K562 (cell line): ENCODE data around the gene FATE1. TPM values are rescaled to one million over a fixed set of nuclear protein-coding genes. Genes with fewer than 3 reads are reported as not detected.

ENCODE experiments used
- ATAC-seq: fragments of 200-7000 bp; cut with Tn5 transposase; 3 replicates; pipeline ENCODE4 v1.9.1; 2020; ENCODE audit warnings: moderate library complexity
- BruUV-seq: library from RNA; stranded (reverse); fragments of 400-500 nt; replicated peaks from 2 replicates; lab custom pipeline; 2021; lab: Mats Ljungman, UMichigan
- CTCF ChIA-PET: fragments of 300-600 bp; formaldehyde crosslinking; extraction: SDS; loops from one replicate; lab custom pipeline; 2021; ENCODE audit warnings: low intra/inter-chr PET ratio; lab: Yijun Ruan, JAX
- POLR2A ChIA-PET: fragments of 300-600, 350-650 bp; sonication (Branson Sonifier 250); formaldehyde crosslinking; extraction: SDS; loops from one replicate; lab custom pipeline; 2021; ENCODE audit warnings: antibody characterized with exemption, inconsistent platforms; lab: Yijun Ruan, JAX
- DNase-seq, 4 experiments: peaks; one replicate each; pipeline versions ENCODE4 v3.0.0 to v3.0.0-alpha.2; 2011 to 2018; ENCODE audit warnings: low spot score in 3 of 4, mixed read lengths in 3 of 4; ENCODE audit errors: extremely low read depth in 1 of 4
- FAIRE-seq: peaks from 2 replicates; lab custom pipeline; 2011; peaks lifted over from hg19 to GRCh38; lab: Jason Lieb, UNC
- H2AFZ ChIP-seq: 2 replicates; pipeline ENCODE4 v1.6.0; 2011; ENCODE audit warnings: low read depth, low read length, control low read depth, inconsistent platforms
- H3K27ac ChIP-seq: fragments of 200-600 bp; 3 replicates; pipeline ENCODE4 v1.8.0; 2011; ENCODE audit warnings: low read depth, mild to moderate bottlenecking, control low read depth, inconsistent platforms, low read length, moderate library complexity, mixed read lengths; ENCODE audit errors: extremely low read depth
- H3K27me3 ChIP-seq, 2 experiments: fragments of 300-600 bp in 1 of 2; 2 replicates in 1 of 2; 3 replicates in 1 of 2; pipeline versions ENCODE4 v1.6.0 to v1.8.0; 2011; ENCODE audit warnings: inconsistent platforms in 2 of 2, low read length in 2 of 2, mild to moderate bottlenecking in 1 of 2, mixed read lengths in 1 of 2, moderate library complexity in 1 of 2; ENCODE audit not compliant: control insufficient read depth in 2 of 2, insufficient read depth in 2 of 2
- H3K36me3 ChIP-seq: fragments of 300-600 bp; 3 replicates; pipeline ENCODE4 v1.8.0; 2011; ENCODE audit warnings: mild to moderate bottlenecking, low read length, inconsistent platforms; ENCODE audit not compliant: control insufficient read depth, insufficient read depth
- H3K4me1 ChIP-seq, 2 experiments: fragments of 200-600 bp in 1 of 2; replicated peaks in 1 of 2; 2 replicates in 1 of 2; 3 replicates in 1 of 2; pipeline versions ENCODE4 v1.5.1 to v1.8.0; 2011; ENCODE audit warnings: inconsistent platforms in 2 of 2, low read length in 2 of 2, mild to moderate bottlenecking in 1 of 2, mixed read lengths in 1 of 2, moderate library complexity in 1 of 2; ENCODE audit not compliant: control insufficient read depth in 2 of 2, insufficient read depth in 2 of 2
- H3K4me2 ChIP-seq: 2 replicates; pipeline ENCODE4 v1.6.1; 2011; ENCODE audit warnings: low read length, control low read depth, inconsistent platforms, mixed read lengths; ENCODE audit not compliant: insufficient read depth
- H3K4me3 ChIP-seq: fragments of 200-600 bp; sonication (generic), shearing (Covaris generic); 2 replicates; pipeline ENCODE4 v1.5.1; 2016; ENCODE audit warnings: control low read depth, inconsistent platforms
- H3K79me2 ChIP-seq: fragments of 200-600 bp; 3 replicates; pipeline ENCODE4 v1.8.0; 2011; ENCODE audit warnings: low read length, inconsistent platforms; ENCODE audit not compliant: control insufficient read depth, insufficient read depth
- H3K9ac ChIP-seq, 2 experiments: 2 replicates each; pipeline versions ENCODE4 v1.6.0 to v1.6.1; 2011; ENCODE audit warnings: low read depth in 2 of 2, low read length in 2 of 2, control low read depth in 1 of 2, inconsistent platforms in 1 of 2, mild to moderate bottlenecking in 1 of 2, mixed read lengths in 1 of 2; ENCODE audit not compliant: insufficient read depth in 1 of 2
- H3K9me1 ChIP-seq: one replicate; pipeline ENCODE4 v1.6.0; 2011; ENCODE audit warnings: inconsistent platforms, mild to moderate bottlenecking, low read length, moderate library complexity; ENCODE audit not compliant: control insufficient read depth, insufficient read depth
- H3K9me3 ChIP-seq: replicated peaks from 2 replicates; pipeline ENCODE4 v1.5.1; 2011; ENCODE audit warnings: low read depth, low read length, inconsistent platforms; ENCODE audit not compliant: control insufficient read depth, insufficient read depth
- H4K20me1 ChIP-seq: replicated peaks from 2 replicates; pipeline ENCODE4 v1.6.1; 2011; ENCODE audit warnings: low read length, inconsistent platforms, mixed read lengths; ENCODE audit not compliant: control insufficient read depth, insufficient read depth
- CCNT2 ChIP-seq: IDR thresholded peaks from 2 replicates; pipeline ENCODE4 v1.6.1; 2011; ENCODE audit warnings: borderline replicate concordance, low read depth, mild to moderate bottlenecking, moderate library complexity, mixed read lengths, low read length; ENCODE audit not compliant: insufficient read length; ENCODE audit errors: extremely low read depth
- CXXC5 ChIP-seq: fragments of 250-450 bp; sonication (Bioruptor Pico); IDR thresholded peaks from 2 replicates; pipeline ENCODE4 v1.8.0; 2022; ENCODE audit warnings: inconsistent platforms, mild to moderate bottlenecking, moderate library complexity
- KAT2B ChIP-seq: IDR thresholded peaks from one replicate; pipeline ENCODE4 v1.6.1; 2012; ENCODE audit warnings: low read depth, mild to moderate bottlenecking, control low read depth, inconsistent platforms, low read length, moderate library complexity
- KDM2B ChIP-seq: fragments of 250-450 bp; sonication (Bioruptor Pico); IDR thresholded peaks from 2 replicates; pipeline ENCODE4 v1.8.0; 2021; ENCODE audit warnings: mild to moderate bottlenecking, moderate library complexity
- POLR2G ChIP-seq: fragments of 200-400 bp; formaldehyde crosslinking; IDR thresholded peaks from 2 replicates; pipeline ENCODE4 v1.6.1; 2017; ENCODE audit warnings: low read depth, mild to moderate bottlenecking, antibody characterized with exemption, low read length, moderate library complexity
- PYGO2 ChIP-seq: fragments of 450-650 bp; IDR thresholded peaks from 2 replicates; pipeline ENCODE4 v1.6.1; 2016; ENCODE audit warnings: mild to moderate bottlenecking, missing genetic modification characterization, moderate library complexity, missing compliant biosample characterization
- RBM39 ChIP-seq: fragments of 200-400 bp; formaldehyde crosslinking; optimal IDR thresholded peaks from 2 replicates; pipeline ENCODE3; 2018; ENCODE audit warnings: low read depth, low read length
- SIN3B ChIP-seq: fragments of 450-650 bp; IDR thresholded peaks from 2 replicates; pipeline ENCODE4 v1.6.1; 2017; ENCODE audit warnings: low read depth, mild to moderate bottlenecking, moderate library complexity
- SMAD2 ChIP-seq: fragments of 150-350 bp; IDR thresholded peaks from 2 replicates; pipeline ENCODE4 v1.6.1; 2014; ENCODE audit warnings: low read depth, mild to moderate bottlenecking, low read length
- SMARCE1 ChIP-seq: fragments of 450-650 bp; IDR thresholded peaks from 2 replicates; pipeline ENCODE4 v1.7.1; 2016; ENCODE audit warnings: mild to moderate bottlenecking
- SP2 ChIP-seq: IDR thresholded peaks from 2 replicates; pipeline ENCODE4 v1.6.1; 2011; ENCODE audit warnings: mild to moderate bottlenecking, low read depth, low read length, moderate library complexity; ENCODE audit not compliant: poor library complexity, severe bottlenecking; ENCODE audit errors: extremely low read depth
- STAT5A ChIP-seq: IDR thresholded peaks from 2 replicates; pipeline ENCODE4 v1.6.1; 2012; ENCODE audit warnings: low read length, inconsistent platforms, borderline replicate concordance
- TCF7 ChIP-seq: sonication (generic); IDR thresholded peaks from 2 replicates; pipeline ENCODE4 v1.6.1; 2016; ENCODE audit warnings: antibody characterized with exemption, borderline replicate concordance
- ZKSCAN1 ChIP-seq: fragments of 150-350 bp; IDR thresholded peaks from 2 replicates; pipeline ENCODE4 v1.6.1; 2016; ENCODE audit warnings: low read depth, low read length
- ZNF79 ChIP-seq: fragments of 250-450 bp; sonication (Bioruptor Pico); IDR thresholded peaks from 2 replicates; pipeline ENCODE4 v1.4.0; 2020; ENCODE audit warnings: low read depth, mild to moderate bottlenecking, moderate library complexity
- whole genome bisulfite sequencing: fragments of 100-300 bp; shearing (Covaris generic); methylation state at CpG from one replicate; pipeline ENCODE4 v1.1.6; 2016; ENCODE audit warnings: low coverage, mixed read lengths; ENCODE audit not compliant: insufficient coverage; ENCODE audit errors: missing lambda C conversion rate; 5-methylcytosine and 5-hydroxymethylcytosine counted together
- in situ Hi-C: fragments of 300-500 bp; cut with MboI; formaldehyde crosslinking; loops from 4 replicates; pipeline ENCODE4 v1.15.0; 2018; ENCODE audit warnings: inconsistent platforms, mixed read lengths
- intact Hi-C: fragments of 100-400 bp; cut with micrococcal nuclease; formaldehyde crosslinking; loops from 2 replicates; pipeline ENCODE4 v1.14.2; 2022
- polyA plus RNA-seq, 8 experiments: library from polyadenylated mRNA; depleted of rRNA in 4 of 8; stranded (reverse) in 5 of 8; unstranded in 3 of 8; fragments of >200 nt; fragmentation: Nextera tagmentation in 2 of 8; fragmentation: Illumina TruSeq in 1 of 8; extraction: Ambion mirVana in 2 of 8; extraction: Trizol in 1 of 8; gene quantifications; 2 replicates each; pipeline versions ENCODE4 v1.2.1 to v1.2.3, GENCODE V29; 2011 to 2014; ENCODE audit warnings: inconsistent platforms in 1 of 8, missing spikeins in 1 of 8
- total RNA-seq, 7 experiments: library from RNA; depleted of rRNA in 6 of 7; stranded (reverse); fragments of >200 nt in 6 of 7; fragmentation: Illumina TruSeq in 2 of 7; extraction: Trizol in 2 of 7; gene quantifications; 2 replicates each; pipeline versions ENCODE4 v1.2.1 to v1.2.3, GENCODE V29; 2011 to 2021; ENCODE audit warnings: low replicate concordance in 1 of 7
- TF ChIP-seq, protein P1 (sequence below), 2 experiments: fragments of 450-650 bp; IDR thresholded peaks; 2 replicates each; pipeline ENCODE4 v1.6.1; 2018; ENCODE audit warnings: mild to moderate bottlenecking in 2 of 2, low read depth in 1 of 2; ENCODE audit not compliant: partially characterized antibody in 2 of 2
- TF ChIP-seq, protein P2 (sequence below): sonication (generic); formaldehyde crosslinking; IDR thresholded peaks from 2 replicates; pipeline ENCODE4 v1.8.0; 2022; ENCODE audit warnings: missing genetic modification reagents, mild to moderate bottlenecking, borderline replicate concordance

FATE1 gene
- total and polyA plus RNA-seq, 9 of the 15 experiments (the other 6 are each of a cell fraction or from before 2014, with no cell fraction given): not detected

DNA sequence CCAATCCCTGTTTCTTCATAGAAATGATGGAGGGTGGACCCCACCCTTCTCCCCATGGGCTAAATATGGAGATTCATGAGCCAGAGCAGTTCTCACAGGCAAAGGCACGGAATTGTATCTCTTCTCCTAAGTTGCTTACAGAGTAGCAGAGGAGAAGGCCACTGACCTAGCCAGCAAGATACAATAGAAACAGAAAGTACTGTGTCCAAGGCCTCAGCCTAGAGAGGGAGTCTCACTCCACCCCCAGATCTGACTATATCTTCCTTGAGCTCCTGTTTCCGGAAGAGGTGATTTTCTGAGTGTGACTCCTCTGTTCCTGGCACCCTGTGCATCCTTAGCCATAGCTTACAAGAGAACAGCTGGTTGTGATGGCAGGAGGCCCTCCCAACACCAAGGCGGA lies at the start of gene FATE1 (continued):
- TF ChIP-seq ZKSCAN1: no peak

DNA sequence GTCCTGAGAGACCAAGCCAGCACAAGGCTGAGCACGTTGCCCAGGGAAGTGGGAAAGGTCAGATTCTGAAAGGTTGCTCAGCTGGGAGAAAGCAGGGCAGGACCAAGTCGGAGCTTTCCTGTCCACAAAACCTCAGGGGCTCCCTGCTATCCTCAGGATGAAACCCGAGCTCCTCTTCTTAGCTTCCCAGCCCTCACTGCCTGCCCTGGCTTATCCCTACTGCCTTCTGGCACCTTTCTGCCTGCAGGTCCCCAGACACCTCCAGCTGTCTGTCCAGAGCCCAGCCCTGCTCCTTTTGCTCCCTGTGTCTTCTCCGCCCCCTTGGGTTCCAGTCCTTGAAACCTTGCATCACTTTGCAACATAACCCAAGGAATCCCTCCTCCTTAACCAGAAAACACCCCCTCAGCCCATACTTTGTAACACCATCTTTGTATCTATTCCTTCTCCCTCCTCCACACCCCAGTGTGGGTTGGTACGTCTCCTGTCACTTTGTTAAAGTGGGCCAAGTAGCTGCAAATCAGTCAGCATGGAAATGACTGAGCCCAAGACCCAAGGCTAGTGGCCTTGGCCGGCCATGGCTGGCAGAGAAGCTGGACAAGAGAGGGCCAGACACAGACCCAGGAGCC lies 40.6 kb upstream of the FATE1 start:
- Histone ChIP-seq H3K9ac (no peak overlapping the region), H3K4me2 (no peak overlapping the region), H3K4me1 (peaks cover 0 to 5% of the 10 kb centered on the region in 2 experiments; a peak in 3 of 5 replicates), H3K4me3 (no peak overlapping the region), H3K9me1 (peaks cover under 1% of the 10 kb centered on the region), H3K79me2 (no peaks in the 10 kb centered on the region), H3K27me3 (peaks cover 0 to 26% of the 10 kb centered on the region in 2 experiments; a peak in 2 of 5 replicates), H3K27ac (no peak overlapping the region), H4K20me1 (no peaks in the 10 kb centered on the region; the same call in 1 of the 2 replicates), H3K36me3 (no peaks in the 10 kb centered on the region), H2AFZ (no peak overlapping the region), H3K9me3 (no peaks in the 10 kb centered on the region)
- ATAC-seq (no peak), DNase-seq (no peak), FAIRE-seq (no peak)
- BruUV-seq: no TSS peak
- WGBS: 6% methylated on average over 5 of the region's 6 CpGs
- in situ Hi-C loops (loop anchor here (25.0 kb wide), 1 partner anchor 913 kb away; no protein-coding TSS in a partner anchor), intact Hi-C loops (no loop called here)
- ChIA-PET POLR2A (no interaction called here), CTCF (no interaction called here)
- TF ChIP-seq ZNF79: no peak
- no peak for TF ChIP-seq SMAD2
- TF ChIP-seq CCNT2: no peak
- TF ChIP-seq SMARCE1: no peak
- no peak for TF ChIP-seq KDM2B (CRISPR knock-in tag)
- TF ChIP-seq CXXC5: no peak
- no peak for TF ChIP-seq SIN3B
- TF ChIP-seq KAT2B: no peak
- no peak for TF ChIP-seq RBM39
- no peak for TF ChIP-seq PYGO2 (tag)
- TF ChIP-seq SP2: no peak
- TF ChIP-seq STAT5A: no peak
- no peak for TF ChIP-seq TCF7
- TF ChIP-seq POLR2G: no peak
- TF ChIP-seq, protein P1, sequence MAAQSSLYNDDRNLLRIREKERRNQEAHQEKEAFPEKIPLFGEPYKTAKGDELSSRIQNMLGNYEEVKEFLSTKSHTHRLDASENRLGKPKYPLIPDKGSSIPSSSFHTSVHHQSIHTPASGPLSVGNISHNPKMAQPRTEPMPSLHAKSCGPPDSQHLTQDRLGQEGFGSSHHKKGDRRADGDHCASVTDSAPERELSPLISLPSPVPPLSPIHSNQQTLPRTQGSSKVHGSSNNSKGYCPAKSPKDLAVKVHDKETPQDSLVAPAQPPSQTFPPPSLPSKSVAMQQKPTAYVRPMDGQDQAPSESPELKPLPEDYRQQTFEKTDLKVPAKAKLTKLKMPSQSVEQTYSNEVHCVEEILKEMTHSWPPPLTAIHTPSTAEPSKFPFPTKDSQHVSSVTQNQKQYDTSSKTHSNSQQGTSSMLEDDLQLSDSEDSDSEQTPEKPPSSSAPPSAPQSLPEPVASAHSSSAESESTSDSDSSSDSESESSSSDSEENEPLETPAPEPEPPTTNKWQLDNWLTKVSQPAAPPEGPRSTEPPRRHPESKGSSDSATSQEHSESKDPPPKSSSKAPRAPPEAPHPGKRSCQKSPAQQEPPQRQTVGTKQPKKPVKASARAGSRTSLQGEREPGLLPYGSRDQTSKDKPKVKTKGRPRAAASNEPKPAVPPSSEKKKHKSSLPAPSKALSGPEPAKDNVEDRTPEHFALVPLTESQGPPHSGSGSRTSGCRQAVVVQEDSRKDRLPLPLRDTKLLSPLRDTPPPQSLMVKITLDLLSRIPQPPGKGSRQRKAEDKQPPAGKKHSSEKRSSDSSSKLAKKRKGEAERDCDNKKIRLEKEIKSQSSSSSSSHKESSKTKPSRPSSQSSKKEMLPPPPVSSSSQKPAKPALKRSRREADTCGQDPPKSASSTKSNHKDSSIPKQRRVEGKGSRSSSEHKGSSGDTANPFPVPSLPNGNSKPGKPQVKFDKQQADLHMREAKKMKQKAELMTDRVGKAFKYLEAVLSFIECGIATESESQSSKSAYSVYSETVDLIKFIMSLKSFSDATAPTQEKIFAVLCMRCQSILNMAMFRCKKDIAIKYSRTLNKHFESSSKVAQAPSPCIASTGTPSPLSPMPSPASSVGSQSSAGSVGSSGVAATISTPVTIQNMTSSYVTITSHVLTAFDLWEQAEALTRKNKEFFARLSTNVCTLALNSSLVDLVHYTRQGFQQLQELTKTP (IDR thresholded peaks at IDR 0.05; ENCODE audit: low read depth in 1 of 2, partially characterized antibody in 2 of 2): no peak
- TF ChIP-seq, protein P2, sequence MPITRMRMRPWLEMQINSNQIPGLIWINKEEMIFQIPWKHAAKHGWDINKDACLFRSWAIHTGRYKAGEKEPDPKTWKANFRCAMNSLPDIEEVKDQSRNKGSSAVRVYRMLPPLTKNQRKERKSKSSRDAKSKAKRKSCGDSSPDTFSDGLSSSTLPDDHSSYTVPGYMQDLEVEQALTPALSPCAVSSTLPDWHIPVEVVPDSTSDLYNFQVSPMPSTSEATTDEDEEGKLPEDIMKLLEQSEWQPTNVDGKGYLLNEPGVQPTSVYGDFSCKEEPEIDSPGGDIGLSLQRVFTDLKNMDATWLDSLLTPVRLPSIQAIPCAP (CRISPR knock-in tag): no peak
